A549 treated with RU486 at 1 μM for 4 hours (cell line): ENCODE measurements around the gene CTNND1. TPM values are rescaled to one million over a fixed set of nuclear protein-coding genes. Genes with fewer than 3 reads are reported as not detected.

ENCODE experiments used
- total RNA-seq: library from RNA; stranded (reverse); fragments of 200-300 nt; extraction: Qiagen RNA extraction; gene quantifications from 5 replicates; pipeline ENCODE4 v1.2.3, GENCODE V29; 2022; ENCODE audit warnings: low read depth

The CTNND1 gene, protein sequence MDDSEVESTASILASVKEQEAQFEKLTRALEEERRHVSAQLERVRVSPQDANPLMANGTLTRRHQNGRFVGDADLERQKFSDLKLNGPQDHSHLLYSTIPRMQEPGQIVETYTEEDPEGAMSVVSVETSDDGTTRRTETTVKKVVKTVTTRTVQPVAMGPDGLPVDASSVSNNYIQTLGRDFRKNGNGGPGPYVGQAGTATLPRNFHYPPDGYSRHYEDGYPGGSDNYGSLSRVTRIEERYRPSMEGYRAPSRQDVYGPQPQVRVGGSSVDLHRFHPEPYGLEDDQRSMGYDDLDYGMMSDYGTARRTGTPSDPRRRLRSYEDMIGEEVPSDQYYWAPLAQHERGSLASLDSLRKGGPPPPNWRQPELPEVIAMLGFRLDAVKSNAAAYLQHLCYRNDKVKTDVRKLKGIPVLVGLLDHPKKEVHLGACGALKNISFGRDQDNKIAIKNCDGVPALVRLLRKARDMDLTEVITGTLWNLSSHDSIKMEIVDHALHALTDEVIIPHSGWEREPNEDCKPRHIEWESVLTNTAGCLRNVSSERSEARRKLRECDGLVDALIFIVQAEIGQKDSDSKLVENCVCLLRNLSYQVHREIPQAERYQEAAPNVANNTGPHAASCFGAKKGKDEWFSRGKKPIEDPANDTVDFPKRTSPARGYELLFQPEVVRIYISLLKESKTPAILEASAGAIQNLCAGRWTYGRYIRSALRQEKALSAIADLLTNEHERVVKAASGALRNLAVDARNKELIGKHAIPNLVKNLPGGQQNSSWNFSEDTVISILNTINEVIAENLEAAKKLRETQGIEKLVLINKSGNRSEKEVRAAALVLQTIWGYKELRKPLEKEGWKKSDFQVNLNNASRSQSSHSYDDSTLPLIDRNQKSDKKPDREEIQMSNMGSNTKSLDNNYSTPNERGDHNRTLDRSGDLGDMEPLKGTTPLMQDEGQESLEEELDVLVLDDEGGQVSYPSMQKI
- 53.7 to 65.2 TPM (median 61.6 TPM) in 5 replicates for total RNA-seq

GRCh38 chr11:57761301-57762234 is at the start of gene CTNND1:
Gene CTNND1 (plus strand): TSS chr11:57761802. CDS start chr11:57791479, 29,677 bp downstream.

DNA sequence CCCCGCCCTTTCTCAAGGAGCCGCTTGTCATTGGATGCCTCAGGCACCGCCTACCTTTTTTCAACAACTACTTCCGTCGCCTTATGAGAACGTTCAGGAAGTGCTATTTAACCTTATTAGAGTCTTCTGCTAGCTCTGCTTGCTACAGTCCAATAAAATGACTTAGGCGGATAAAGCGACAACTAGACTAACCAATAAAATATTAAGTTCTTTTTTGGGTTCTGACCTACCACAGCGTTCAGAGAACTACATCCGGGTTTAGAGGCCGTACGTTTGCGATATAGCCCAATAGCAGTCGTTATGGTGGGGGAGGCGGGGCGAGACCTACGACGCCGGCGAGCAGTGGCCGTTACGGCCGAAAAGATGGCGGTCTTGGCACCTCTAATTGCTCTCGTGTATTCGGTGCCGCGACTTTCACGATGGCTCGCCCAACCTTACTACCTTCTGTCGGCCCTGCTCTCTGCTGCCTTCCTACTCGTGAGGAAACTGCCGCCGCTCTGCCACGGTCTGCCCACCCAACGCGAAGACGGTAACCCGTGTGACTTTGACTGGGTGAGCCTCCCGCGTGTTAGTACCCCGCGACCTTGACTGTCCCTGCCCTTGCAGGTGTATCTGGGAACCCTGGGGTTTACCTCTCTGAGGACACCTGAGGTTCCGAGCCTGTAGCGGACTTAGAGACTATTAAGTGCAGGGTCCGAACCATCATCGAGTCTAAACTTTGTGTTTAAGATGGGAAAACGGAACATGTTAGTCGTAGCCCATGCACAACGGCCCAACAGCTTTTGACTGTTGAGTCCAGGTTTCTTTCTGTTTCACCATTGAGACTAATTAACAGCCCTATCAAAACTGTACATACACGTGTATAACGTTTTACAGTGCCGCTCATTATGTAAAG is 49.1 kb upstream of the CTNND1 start, which contains the start of gene TMX2:
Gene TMX2, plus strand, starts transcription at position 338 of the 895 bp plus-strand sequence. Its CDS starts 26 bp downstream, at position 364.

GRCh38 chr11:57741132-57742086 is 20.2 kb upstream of the CTNND1 start, which contains the start of gene SELENOH:
Gene SELENOH (plus strand): TSS chr11:57741491. CDS start chr11:57741596, 105 bp downstream.

DNA sequence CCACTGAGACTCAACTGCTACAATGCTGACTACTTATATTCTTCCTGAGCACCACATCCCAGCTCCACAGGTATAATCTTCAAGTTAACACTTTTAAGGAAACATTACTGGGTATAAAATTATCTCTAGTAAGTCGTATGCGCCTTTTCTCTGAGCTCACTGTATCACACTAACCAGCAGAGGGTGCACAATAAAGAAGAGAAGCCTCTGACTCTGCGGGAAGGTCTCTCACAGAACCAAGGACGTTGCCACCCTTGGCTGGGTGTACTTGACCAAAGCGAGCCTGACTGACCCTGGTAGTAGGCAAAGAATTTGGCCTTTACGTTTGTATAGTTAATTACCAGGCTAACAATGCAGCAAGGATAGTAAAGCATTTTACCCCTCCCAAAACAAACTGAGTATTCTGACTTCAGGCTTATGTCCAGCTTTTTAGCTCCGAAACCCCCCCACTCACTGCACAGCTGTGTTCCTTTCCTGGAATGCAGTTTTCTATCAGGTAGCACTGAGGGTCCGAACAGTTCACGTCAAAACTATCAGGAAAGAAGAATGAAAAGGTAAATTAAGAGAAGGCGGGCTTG is 9.8 kb upstream of the CTNND1 start, which contains the start of gene BTBD18:
Gene BTBD18, minus strand, starts transcription at position 144 of the 578 bp plus-strand sequence. CDS start 631 bp downstream, outside the sequence.

Other genes with a start within 250 kb of the CTNND1 start
- 1.8 to 3.4 TPM (median 3.1 TPM) in 5 replicates for gene SLC43A1, start 246.1 kb upstream of the CTNND1 start, total RNA-seq
- gene TIMM10, start 231.0 kb upstream of the CTNND1 start, total RNA-seq: 160 to 189 TPM (median 170 TPM) in 5 replicates
- gene SMTNL1, start 224.2 kb upstream of the CTNND1 start, total RNA-seq: not detected in 5 replicates
- 29.5 to 37.8 TPM (median 32.7 TPM) in 5 replicates for gene UBE2L6, start 194.1 kb upstream of the CTNND1 start, total RNA-seq
- gene SERPING1, start 164.1 kb upstream of the CTNND1 start, total RNA-seq: 0.27 to 1.7 TPM (median 0.38 TPM) in 5 replicates
- gene YPEL4, start 111.9 kb upstream of the CTNND1 start, total RNA-seq: 0.32 to 0.39 TPM (median 0.34 TPM) in 5 replicates
- gene CLP1, start 104.0 kb upstream of the CTNND1 start, total RNA-seq: 26.9 to 33.2 TPM (median 29.0 TPM) in 5 replicates
- gene ZDHHC5, start 93.7 kb upstream of the CTNND1 start, total RNA-seq: 70.5 to 76.1 TPM (median 73.5 TPM) in 5 replicates
- 25.7 to 34.8 TPM (median 31.6 TPM) in 5 replicates for gene MED19, start 49.6 kb upstream of the CTNND1 start, total RNA-seq
- 144 to 163 TPM (median 153 TPM) in 5 replicates for gene TMX2, start 49.2 kb upstream of the CTNND1 start, total RNA-seq
- 113 to 160 TPM (median 140 TPM) in 5 replicates for gene SELENOH, start 20.3 kb upstream of the CTNND1 start, total RNA-seq
- gene BTBD18, start 10.0 kb upstream of the CTNND1 start, total RNA-seq: not detected in 5 replicates